Liver (tissue), 9 donors: ENCODE measurements around the gene RASA3. TPM values are rescaled to one million over a fixed set of nuclear protein-coding genes. Genes with fewer than 3 reads are reported as not detected.

Experiments used
- DNase-seq: peaks from one replicate; pipeline ENCODE4 v3.0.0-alpha.2; 2017; ENCODE audit warnings: low spot score
- H3K27ac ChIP-seq, 2 donors: one replicate each; pipeline ENCODE4 v1.7.0; 2013; ENCODE audit warnings: inconsistent platforms in 2 of 2, low read length in 2 of 2, control low read depth in 1 of 2, low read depth in 1 of 2, mild to moderate bottlenecking in 1 of 2
- H3K27me3 ChIP-seq, 4 donors: one replicate each; pipeline versions ENCODE4 v1.6.1 to v1.7.0; 2013; ENCODE audit warnings: low read length in 3 of 4, inconsistent platforms in 1 of 4, mild to moderate bottlenecking in 1 of 4, moderate library complexity in 1 of 4; ENCODE audit not compliant: control insufficient read depth in 4 of 4, insufficient read depth in 4 of 4
- H3K36me3 ChIP-seq, 4 donors: one replicate each; pipeline versions ENCODE4 v1.6.1 to v1.7.0; 2013; ENCODE audit warnings: low read length in 3 of 4, mild to moderate bottlenecking in 3 of 4, low read depth in 1 of 4, moderate library complexity in 1 of 4; ENCODE audit not compliant: control insufficient read depth in 4 of 4, insufficient read depth in 3 of 4
- H3K4me1 ChIP-seq, 4 donors: one replicate each; pipeline versions ENCODE4 v1.6.1 to v1.7.0; 2013; ENCODE audit warnings: low read length in 3 of 4, mild to moderate bottlenecking in 3 of 4, moderate library complexity in 1 of 4; ENCODE audit not compliant: control insufficient read depth in 4 of 4, insufficient read depth in 4 of 4
- H3K4me3 ChIP-seq, 3 donors: one replicate each; pipeline versions ENCODE4 v1.6.1 to v1.7.0; 2013; ENCODE audit warnings: low read length in 3 of 3, control low read depth in 1 of 3, low read depth in 1 of 3, mild to moderate bottlenecking in 1 of 3
- H3K9ac ChIP-seq, 2 donors: one replicate each; pipeline ENCODE4 v1.7.0; 2013; ENCODE audit warnings: low read length in 2 of 2, mild to moderate bottlenecking in 2 of 2, moderate library complexity in 2 of 2, control low read depth in 1 of 2, low read depth in 1 of 2
- H3K9me3 ChIP-seq, 4 donors: one replicate each; pipeline versions ENCODE4 v1.6.1 to v1.7.0; 2013; ENCODE audit warnings: low read length in 3 of 4; ENCODE audit not compliant: control insufficient read depth in 4 of 4
- ATF3 ChIP-seq: IDR thresholded peaks from 2 replicates; pipeline ENCODE4 v1.6.1; 2016; ENCODE audit warnings: antibody characterized with exemption
- CTCF ChIP-seq: fragments of 150-350 bp; IDR thresholded peaks from 2 replicates; pipeline ENCODE4 v1.5.1; 2017; ENCODE audit warnings: improper control_type of control experiment, low read depth, low read length; ENCODE audit not compliant: missing input control
- FOXA2 ChIP-seq: IDR thresholded peaks from 2 replicates; pipeline ENCODE4 v1.6.1; 2016; ENCODE audit warnings: antibody characterized with exemption
- HNF4A ChIP-seq, 2 donors: conservative IDR thresholded peaks; 2 replicates each; pipeline ENCODE4 v1.6.1; 2016; ENCODE audit warnings: antibody characterized with exemption in 2 of 2, mild to moderate bottlenecking in 2 of 2
- HNF4G ChIP-seq: IDR thresholded peaks from 2 replicates; pipeline ENCODE4 v1.6.1; 2016; ENCODE audit warnings: antibody characterized with exemption
- RAD21 ChIP-seq, 2 donors: IDR thresholded peaks; 2 replicates each; pipeline ENCODE4 v1.6.1; 2016; ENCODE audit warnings: antibody characterized with exemption in 2 of 2, mild to moderate bottlenecking in 2 of 2
- REST ChIP-seq: IDR thresholded peaks from 2 replicates; pipeline ENCODE4 v1.6.1; 2016; ENCODE audit warnings: antibody characterized with exemption, mild to moderate bottlenecking
- RXRA ChIP-seq, 2 donors: IDR thresholded peaks; 2 replicates each; pipeline ENCODE4 v1.6.1; 2017 to 2018; ENCODE audit warnings: antibody characterized with exemption in 2 of 2, mild to moderate bottlenecking in 1 of 2
- SP1 ChIP-seq: IDR thresholded peaks from 2 replicates; pipeline ENCODE4 v1.6.1; 2018; ENCODE audit warnings: antibody characterized with exemption, mild to moderate bottlenecking
- TAF1 ChIP-seq: conservative IDR thresholded peaks from 2 replicates; pipeline ENCODE4 v1.6.1; 2016; ENCODE audit warnings: antibody characterized with exemption, mild to moderate bottlenecking
- YY1 ChIP-seq: IDR thresholded peaks from 2 replicates; pipeline ENCODE4 v1.6.1; 2016; ENCODE audit warnings: antibody characterized with exemption, mild to moderate bottlenecking
- ZBTB33 ChIP-seq: IDR thresholded peaks from 2 replicates; pipeline ENCODE4 v1.6.1; 2016; ENCODE audit warnings: antibody characterized with exemption
- WGBS: extraction: QIAGEN DNeasy Blood & Tissue Kit; methylation state at CpG from one replicate; pipeline ENCODE4 v1.1.7; 2013; 5-methylcytosine and 5-hydroxymethylcytosine counted together
- polyA plus RNA-seq, 2 donors: library from polyadenylated mRNA; stranded (reverse) in 1 of 2; unstranded in 1 of 2; fragments of 200-250 nt in 1 of 2; fragments of >200 nt in 1 of 2; fragmentation: Nextera tagmentation in 1 of 2; extraction: Ambion mirVana in 1 of 2; gene quantifications; one replicate each; pipeline versions ENCODE4 v1.2.1 to v1.2.3, GENCODE V29; 2013 to 2015
- total RNA-seq, 2 donors: library from RNA; depleted of rRNA; stranded (reverse); fragments of >200 nt; gene quantifications; one replicate each; pipeline ENCODE4 v1.2.3, GENCODE V29; 2014
- donor health status: healthy.
- donor health status: healthy.
- donor health status: healthy.
- donor health status: healthy.
- donor health status: healthy.

RASA3 gene
- total and polyA plus RNA-seq, 4 donors, result 0.64 to 5.9 (median 3.8) TPM

- TF ChIP-seq REST, result no peak
Observed at GRCh38 chr13:114105521-114106225, 26.8 kb downstream of the RASA3 start (continued).

- H3K4me1 ChIP-seq, result no peaks in the 10 kb centered on the region
- 83% methylated on average over 24 of the region's 24 CpGs for WGBS
- no peak overlapping the region for H3K9ac ChIP-seq
- H3K27me3 ChIP-seq, result no peaks in the 10 kb centered on the region
- H3K9me3 ChIP-seq, result no peaks in the 10 kb centered on the region
- TF ChIP-seq REST (no peak), HNF4A (conservative IDR thresholded peaks at IDR 0.05) (no peak), YY1 (no peak), RAD21 (IDR thresholded peaks at IDR 0.05) (no peak), ATF3 (no peak), ZBTB33 (no peak), CTCF (no peak), TAF1 (no peak), HNF4G (no peak), RXRA (IDR thresholded peaks at IDR 0.05) (no peak), FOXA2 (no peak), SP1 (no peak)
- no peak overlapping the region for H3K4me3 ChIP-seq
- no peaks in the 10 kb centered on the region for H3K36me3 ChIP-seq
- H3K27ac ChIP-seq, result no peak overlapping the region
- DNase-seq, result no peak
Observed at GRCh38 chr13:114104655-114105520, 27.5 kb downstream of the RASA3 start.
